Fibroblast of mammary gland (primary cell): ENCODE results near the gene AKT2.

Source experiments
- DNase-seq: peaks from one replicate; pipeline ENCODE4 v3.0.0-alpha.2; 2010; ENCODE audit warnings: low read depth
- H3K4me3 ChIP-seq: 2 replicates; pipeline ENCODE4 v1.5.1; 2011; ENCODE audit warnings: low read depth, mild to moderate bottlenecking, low read length, moderate library complexity; ENCODE audit not compliant: control insufficient read depth
- TF ChIP-seq, protein P1 (sequence below): conservative IDR thresholded peaks from 2 replicates; pipeline ENCODE4 v1.5.1; 2011; ENCODE audit warnings: low read depth, low read length, inconsistent platforms; ENCODE audit not compliant: control insufficient read depth, insufficient read depth

AKT2 gene

DNA sequence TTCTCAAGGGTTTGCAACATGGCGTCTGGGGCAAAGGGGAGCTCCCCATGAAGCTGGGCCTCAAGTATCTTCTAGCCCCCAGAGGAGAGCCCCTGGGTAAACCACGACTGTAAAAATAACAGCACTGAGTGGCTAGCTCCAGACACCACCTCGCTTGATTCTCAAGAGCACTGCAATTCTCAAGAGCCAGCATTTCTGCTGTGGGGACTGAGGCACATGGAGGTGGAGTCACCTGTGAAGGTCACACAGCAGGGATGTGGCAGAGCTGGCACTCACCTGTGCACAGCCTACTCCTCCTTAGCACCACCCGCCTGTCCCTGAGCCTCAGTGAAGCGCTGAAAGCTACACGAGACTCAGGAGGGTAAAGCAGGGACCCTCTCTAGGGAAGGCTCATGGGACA is 38.0 kb downstream of the AKT2 start:
- DNase-seq = no peak
- TF ChIP-seq, protein P1, sequence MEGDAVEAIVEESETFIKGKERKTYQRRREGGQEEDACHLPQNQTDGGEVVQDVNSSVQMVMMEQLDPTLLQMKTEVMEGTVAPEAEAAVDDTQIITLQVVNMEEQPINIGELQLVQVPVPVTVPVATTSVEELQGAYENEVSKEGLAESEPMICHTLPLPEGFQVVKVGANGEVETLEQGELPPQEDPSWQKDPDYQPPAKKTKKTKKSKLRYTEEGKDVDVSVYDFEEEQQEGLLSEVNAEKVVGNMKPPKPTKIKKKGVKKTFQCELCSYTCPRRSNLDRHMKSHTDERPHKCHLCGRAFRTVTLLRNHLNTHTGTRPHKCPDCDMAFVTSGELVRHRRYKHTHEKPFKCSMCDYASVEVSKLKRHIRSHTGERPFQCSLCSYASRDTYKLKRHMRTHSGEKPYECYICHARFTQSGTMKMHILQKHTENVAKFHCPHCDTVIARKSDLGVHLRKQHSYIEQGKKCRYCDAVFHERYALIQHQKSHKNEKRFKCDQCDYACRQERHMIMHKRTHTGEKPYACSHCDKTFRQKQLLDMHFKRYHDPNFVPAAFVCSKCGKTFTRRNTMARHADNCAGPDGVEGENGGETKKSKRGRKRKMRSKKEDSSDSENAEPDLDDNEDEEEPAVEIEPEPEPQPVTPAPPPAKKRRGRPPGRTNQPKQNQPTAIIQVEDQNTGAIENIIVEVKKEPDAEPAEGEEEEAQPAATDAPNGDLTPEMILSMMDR = no peak
- H3K4me3 ChIP-seq = no peak overlapping the region

DNA sequence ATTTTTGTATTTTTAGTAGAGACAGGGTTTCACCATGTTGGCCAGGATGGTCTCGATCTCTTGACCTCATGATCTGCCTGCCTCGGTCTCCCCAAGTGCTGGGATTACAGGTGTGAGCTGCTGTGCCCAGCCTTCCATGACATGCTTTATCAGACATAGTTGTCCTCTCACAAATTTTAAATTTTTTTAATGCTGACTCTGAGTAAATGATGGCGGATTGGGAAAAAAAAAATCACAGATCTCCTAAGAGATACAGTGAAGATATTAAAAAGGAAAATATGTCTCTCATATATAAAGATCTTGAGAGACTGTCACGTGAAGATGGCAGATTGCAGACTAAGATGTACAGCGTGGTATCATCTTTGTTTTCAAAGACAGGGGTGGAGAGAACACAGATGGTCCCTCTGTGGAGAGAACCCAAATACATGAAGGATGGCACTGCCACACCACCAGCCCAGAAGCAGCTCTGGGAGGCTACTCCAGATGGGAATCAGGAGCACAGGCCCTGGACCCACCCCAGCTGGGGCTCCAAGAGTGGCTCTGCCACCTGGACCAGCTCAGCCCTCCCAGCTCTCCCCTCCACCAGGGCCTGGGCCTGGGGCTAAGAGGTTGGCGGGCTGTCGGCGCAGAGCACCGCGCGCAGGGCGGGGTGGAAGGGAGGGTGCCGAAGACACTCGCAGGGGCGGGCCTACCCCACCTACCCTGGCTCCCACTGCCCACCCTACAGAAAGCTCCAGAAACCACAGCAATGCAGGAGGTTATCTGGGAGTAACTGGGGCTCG is 38.7 kb downstream of the AKT2 start:
- DNase-seq = no peak
- no peak overlapping the region for H3K4me3 ChIP-seq
- TF ChIP-seq, protein P1 = no peak

DNA sequence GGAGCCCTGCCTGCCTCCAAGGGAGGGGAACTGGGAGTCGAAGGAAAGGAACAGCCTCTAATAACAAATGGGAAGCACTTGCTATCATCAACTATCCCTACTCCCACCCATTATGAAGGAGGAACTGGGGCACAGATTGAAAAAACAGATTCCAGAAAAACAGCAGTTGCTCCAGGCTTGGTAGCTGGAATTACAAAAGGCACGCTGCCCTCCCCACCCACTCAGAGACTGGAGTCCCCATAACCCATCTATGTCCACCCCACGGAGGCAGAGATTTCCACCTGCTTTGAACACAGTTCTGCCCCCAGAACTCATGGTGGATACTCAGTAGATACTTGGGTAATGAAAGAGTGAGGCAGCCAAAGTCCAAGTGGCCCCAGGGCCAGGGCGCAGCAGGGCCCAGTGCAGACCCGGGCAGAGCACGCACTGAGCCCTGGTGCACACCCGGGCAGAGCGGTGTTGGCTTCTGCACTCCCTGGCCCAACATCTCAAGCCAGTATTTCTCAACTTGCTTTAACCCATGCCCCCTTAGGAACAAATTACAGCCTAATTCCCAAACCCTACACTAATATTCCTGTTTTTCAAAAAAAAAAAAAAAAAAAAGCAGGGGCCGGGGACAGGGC is 39.5 kb downstream of the AKT2 start:
- TF ChIP-seq, protein P1 = no peak

DNA sequence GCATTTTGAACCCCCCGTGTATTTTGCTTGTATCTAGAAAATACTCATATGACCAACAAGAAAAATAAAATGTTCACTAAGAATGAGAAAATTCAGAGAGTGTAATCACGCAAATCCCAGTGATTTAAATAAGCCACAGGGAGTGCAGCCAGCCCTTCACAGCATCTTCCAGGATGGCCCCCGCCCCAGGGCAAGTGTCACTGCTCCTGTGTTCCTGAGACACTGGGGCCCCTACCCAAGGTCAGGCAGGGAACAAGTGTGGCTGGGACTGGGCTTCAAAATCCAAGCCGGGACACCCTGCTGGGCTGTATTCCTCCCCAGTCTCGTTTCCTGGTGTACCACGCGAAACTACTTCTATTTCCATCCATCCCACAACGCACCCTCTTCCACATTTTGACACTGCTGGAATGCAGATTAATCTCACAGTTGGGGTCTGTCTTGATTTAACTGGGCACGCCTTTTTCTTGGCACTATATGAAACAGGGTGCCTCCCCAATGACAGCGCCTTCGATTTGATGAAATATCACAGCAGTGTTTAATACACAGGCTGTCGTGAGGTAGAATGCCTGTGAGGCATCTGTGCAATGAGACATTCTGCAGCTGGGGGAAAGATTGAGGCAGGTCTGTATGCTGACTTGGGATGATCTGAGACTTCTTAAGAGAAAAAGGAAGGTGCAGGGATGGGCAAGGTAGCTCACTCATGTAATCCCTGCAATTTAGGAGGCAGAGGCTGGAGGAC is 40.4 kb downstream of the AKT2 start:
- TF ChIP-seq, protein P1 = no peak
- DNase-seq = no peak
- H3K4me3 ChIP-seq = no peak overlapping the region

More for the DNA sequence above, 39.5 kb downstream of the AKT2 start:
- no peak overlapping the region for H3K4me3 ChIP-seq
- DNase-seq = no peak

DNA sequence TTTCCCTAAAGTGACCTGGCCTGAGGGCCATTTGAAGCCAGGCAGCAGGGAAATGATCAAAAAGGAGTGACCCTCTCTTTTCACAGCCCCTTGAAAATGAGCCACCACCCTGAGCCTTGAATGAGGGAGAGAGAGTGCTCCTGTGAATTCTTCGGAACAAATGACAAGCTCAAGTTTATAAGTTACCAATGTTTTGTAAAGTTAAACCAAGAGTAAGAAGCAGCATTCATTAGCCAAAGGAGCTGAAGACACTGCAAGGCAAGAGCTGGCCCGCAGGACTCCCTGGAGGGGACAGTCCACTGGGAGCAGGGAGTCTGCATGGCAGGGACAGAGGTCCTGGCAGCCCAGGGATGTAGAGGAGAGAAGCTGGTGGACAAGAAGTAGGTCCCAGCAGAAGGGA is 42.0 kb downstream of the AKT2 start:
- TF ChIP-seq, protein P1 = no peak
- H3K4me3 ChIP-seq = no peak overlapping the region
- DNase-seq = no peak

DNA sequence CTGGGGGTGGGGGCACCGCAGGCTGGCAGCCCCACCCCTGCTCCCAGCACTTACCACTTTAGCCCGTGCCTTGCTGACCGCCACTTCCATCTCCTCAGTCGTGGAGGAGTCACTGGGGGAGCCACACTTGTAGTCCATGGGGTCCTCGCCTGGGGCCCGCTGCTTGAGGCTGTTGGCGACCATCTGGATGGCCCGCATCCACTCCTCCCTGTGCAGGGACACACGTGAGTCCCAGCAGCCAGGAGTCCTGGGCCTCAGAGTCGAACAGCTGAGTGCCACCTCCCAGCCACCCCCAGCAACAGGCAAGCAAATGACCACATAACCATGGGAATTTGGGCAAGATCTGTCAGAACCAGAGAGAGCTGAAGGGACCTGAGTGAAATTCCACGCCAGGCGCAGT is 42.7 kb downstream of the AKT2 start:
- no peak for DNase-seq
- no peak overlapping the region for H3K4me3 ChIP-seq
- TF ChIP-seq, protein P1 = no peak
